HCT116 (cell line): Measurements from ENCODE around the gene HCRT.

Source experiments
- CTCF ChIP-seq, 3 experiments: fragments of 200-600 bp in 1 of 3; sonication (generic) in 1 of 3; IDR thresholded peaks in 2 of 3; conservative IDR thresholded peaks in 1 of 3; 2 replicates each; pipeline ENCODE4 v1.5.1; 2012 to 2017; ENCODE audit warnings: low read depth in 2 of 3, low read length in 2 of 3, antibody characterized with exemption in 1 of 3, borderline replicate concordance in 1 of 3, control low read depth in 1 of 3, mild to moderate bottlenecking in 1 of 3, mixed read lengths in 1 of 3, mixed run types in 1 of 3, moderate library complexity in 1 of 3; ENCODE audit not compliant: insufficient read depth in 1 of 3
- MAX ChIP-seq: IDR thresholded peaks from 2 replicates; pipeline ENCODE4 v1.6.1; 2012
- POLR2A ChIP-seq: IDR thresholded peaks from 2 replicates; pipeline ENCODE4 v1.7.0; 2011; ENCODE audit warnings: borderline replicate concordance; ENCODE audit not compliant: insufficient read depth, insufficient read length; ENCODE audit errors: extremely low read depth
- SRF ChIP-seq: IDR thresholded peaks from 2 replicates; pipeline ENCODE4 v1.6.1; 2012; ENCODE audit warnings: low read depth
- YY1 ChIP-seq: IDR thresholded peaks from 2 replicates; pipeline ENCODE4 v1.6.1; 2011; ENCODE audit warnings: low read length, low read depth, moderate library complexity, mild to moderate bottlenecking; ENCODE audit not compliant: insufficient replicate concordance; ENCODE audit errors: extremely low read depth

DNA sequence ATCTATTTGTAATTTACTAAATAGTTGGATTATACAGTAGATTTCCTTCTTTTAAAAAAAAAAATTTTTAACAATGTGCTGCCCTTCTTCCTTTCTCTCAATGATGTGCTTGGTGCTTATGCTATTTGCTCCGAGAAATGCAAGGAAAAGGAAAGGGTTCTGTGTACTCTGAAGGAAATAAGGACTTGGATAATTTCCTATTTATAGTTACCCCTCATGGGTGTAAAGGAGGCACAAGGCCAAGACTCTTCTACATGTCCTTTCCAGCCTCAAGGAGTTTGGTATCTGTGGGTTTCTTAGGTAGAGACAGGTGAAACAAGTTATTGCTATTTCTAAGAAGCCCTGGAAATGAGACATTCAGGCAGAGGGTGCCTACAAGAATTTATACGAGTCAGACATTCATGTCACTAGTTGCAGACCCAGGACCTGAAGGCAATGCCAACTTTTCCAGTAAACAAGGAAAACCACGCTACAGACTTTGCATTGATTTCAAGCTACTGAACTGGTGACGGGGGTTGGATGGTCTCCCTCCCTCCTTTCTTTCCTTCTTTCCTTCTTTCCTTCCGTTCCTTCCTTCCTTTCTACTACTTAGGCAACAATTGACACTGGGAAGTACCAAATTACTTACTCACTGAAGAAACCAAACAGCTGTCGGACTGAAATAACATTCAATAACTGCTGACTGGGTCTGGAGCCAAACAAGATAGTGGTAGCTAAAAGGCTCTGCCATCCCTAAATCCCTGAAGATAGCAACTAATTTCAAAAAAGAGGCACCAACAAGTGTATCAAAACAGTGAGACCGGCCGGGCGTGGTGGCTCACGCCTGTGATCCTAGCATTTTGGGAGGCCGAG lies 42.8 kb upstream of the HCRT start:
- no peak for TF ChIP-seq MAX
- no peak for TF ChIP-seq YY1
- no peak for TF ChIP-seq POLR2A
- no peak for TF ChIP-seq SRF
- TF ChIP-seq CTCF (IDR thresholded peaks at IDR 0.05 in 2 of 3, conservative IDR thresholded peaks at IDR 0.05 in 1 of 3; ENCODE audit: borderline replicate concordance in 1 of 3, insufficient read depth in 1 of 3, low read depth in 2 of 3, low read length in 2 of 3) = no peak
